Effector CD4-positive, alpha-beta T cell (primary cell): Measurements from ENCODE around the gene FAM151A.

Experiments used
- DNase-seq: peaks from one replicate; pipeline ENCODE4 v3.0.0-alpha.2; 2020

The FAM151A gene

DNA sequence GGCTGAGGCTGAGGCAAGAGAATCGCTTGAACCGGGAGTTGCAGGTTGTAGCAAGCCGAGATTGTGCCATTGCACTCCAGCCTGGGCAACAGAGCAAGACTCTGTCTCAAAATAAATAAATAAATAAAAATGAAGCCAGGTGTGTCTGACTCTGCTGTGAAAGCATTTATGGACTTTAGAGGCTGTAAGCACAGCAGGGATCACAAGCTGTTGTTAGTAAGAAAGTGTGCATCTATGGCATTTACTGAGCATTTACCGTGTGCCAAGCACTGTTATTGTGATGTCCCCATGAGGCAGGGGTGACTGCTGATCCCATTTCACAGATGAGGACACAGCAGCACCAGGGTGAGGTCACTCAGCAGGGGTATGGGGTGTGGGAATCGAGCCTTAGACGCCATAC, 20.1 kb downstream of the FAM151A start:
- no peak for DNase-seq

DNA sequence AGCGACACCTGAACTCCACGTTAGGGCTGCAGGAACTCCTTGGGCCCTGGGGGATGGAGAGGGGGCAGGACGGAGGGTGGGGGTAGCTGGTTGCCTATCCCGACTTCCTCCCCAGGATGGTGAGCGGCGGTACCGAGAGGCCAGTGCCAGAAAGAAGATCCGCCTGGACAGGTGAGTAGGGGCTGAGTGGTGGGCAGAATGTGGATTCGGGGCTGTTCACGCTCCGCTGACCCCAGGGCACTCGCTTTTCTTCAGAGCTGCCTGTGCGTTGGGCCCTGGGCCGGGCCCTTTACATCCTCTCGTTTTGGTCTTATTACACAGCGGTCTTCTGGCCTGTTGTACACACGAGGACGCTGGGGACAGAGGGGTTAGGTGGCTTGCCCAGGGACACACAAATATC, 20.8 kb downstream of the FAM151A start:
- no peak for DNase-seq

- DNase-seq = no peak
These were observed 21.6 kb downstream of the FAM151A start for GRCh38 chr1:54601730-54602129.

DNA sequence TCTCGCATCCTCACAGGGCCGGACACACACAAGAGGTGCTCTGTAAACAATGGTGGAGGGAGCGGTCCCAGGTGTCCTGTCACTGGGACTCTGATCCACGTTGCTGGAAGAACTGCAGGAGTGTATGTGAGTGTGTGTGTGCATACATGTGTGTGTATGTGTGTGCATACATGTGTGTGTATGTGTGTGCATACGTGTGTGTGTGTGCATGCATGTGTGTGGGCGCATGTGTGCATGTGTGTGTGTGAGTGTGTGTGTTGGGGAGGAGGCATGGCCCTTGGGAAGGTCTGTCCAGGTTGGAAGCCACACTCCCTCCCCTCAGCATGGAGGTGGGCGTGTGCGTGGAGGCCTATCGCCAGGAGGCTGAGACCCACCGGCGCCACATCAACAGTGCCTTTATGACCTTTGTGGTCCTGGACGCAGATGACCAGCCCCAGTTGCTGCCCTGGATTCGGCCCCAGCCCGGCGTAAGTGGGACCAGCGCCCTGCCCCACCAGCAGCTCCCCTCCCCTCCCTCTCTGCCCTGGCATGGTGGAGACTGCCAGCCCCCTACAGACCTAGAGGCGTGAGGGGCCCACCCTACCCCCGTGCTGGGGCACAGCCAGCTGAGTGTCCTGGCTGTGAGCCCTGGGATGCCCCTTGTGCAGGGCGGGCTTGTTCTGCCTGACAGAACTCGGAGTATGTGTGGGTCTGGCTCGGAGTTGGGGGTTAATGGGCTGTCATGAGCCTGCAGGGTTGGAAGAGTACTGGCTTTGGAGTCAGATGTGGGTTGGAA, 22.2 kb downstream of the FAM151A start:
- no peak for DNase-seq

DNA sequence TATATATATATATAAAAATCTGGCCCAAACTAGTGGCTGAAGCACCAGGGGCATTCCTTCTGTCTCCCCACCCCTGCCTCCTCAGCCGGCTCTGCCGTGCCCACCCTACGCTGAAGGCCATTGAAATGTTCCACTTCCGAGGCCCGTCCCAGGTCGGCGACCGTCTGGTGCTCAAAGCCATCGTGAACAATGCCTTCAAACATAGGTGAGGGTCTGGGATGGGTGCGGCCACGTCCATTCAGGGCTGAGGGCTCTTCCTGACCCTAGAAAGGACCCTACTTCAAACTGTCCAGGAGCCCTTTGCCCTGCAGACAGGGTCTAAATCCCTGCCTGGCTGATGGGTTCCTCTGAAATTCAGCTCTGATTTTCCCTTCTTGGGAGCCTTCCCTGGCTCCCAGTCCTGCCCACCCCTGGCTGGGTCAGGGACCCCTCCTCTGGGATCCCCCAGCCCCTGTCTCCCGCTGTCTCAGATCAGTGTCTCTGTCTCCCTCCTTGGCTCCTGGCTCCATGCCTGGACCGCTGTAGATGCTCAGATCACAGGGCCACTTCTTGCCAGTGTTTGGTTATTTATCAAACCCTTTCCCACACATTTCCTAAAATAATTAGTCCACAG, 24.0 kb downstream of the FAM151A start:
- no peak for DNase-seq

GRCh38 chr1:54597455-54598030, 25.8 kb downstream of the FAM151A start:
- DNase-seq = no peak

- DNase-seq = no peak
These were observed 26.6 kb downstream of the FAM151A start for GRCh38 chr1:54596756-54597155.

DNA sequence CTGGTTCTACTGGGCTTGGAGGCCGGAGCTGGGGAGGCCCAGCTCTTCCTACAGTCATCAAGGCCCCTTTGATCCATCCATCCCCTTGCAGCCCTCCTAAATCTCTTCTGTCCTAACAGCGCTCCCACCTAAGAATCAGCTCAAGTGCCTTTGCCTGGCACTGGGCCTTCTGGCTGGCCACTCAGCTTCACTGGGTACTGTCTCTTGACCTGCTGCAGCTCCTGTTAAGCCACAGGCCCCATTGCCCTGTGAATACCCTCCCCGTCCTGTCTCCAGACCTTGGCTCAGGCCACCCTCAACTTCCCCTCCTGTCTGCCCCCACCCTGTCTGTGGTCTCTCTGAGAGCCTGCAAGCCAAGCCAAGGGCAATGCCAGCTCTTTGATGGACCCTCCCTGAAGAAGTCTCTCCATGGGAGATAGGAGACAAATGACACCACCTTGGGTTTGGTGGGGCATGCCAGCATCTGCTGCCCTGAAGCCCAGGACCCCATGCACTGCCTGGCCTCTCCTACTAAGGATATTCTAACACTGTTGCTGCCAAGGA, 27.3 kb downstream of the FAM151A start:
- DNase-seq = no peak

GRCh38 chr1:54594463-54594862, 28.9 kb downstream of the FAM151A start:
- no peak for DNase-seq

- no peak for DNase-seq
These were observed 29.7 kb downstream of the FAM151A start for GRCh38 chr1:54593571-54594160.

- no peak for DNase-seq
These were observed 32.1 kb downstream of the FAM151A start for GRCh38 chr1:54591127-54591756.

- DNase-seq = no peak
These were observed 34.9 kb downstream of the FAM151A start for GRCh38 chr1:54588377-54588776.

- DNase-seq = no peak
These were observed 37.9 kb downstream of the FAM151A start for GRCh38 chr1:54585181-54586066.

GRCh38 chr1:54584575-54584974, 38.8 kb downstream of the FAM151A start:
- no peak for DNase-seq

DNA sequence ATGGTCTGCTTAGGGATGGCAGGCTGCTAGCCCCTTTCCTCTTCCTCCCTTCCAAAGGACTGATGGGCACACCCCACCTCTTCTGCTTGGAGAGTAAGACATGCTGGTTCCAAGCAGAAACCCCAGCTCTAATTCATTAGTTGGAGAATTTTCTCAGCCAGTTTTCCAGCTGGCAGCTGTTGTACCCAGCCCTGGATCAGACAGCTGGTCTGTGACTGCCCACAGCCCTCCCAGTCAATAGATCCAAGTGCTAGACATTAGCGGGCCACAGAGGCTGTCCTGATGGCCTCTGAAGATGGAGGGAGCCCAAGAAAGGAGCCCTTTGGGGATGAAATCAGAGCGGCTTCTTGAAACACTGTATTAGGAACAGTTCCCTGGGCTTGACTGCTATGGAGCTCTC, 39.5 kb downstream of the FAM151A start:
- DNase-seq = no peak

GRCh38 chr1:54583307-54583686, 40.0 kb downstream of the FAM151A start:
- no peak for DNase-seq

- DNase-seq = no peak
These were observed 40.6 kb downstream of the FAM151A start for GRCh38 chr1:54582566-54583306.

DNA sequence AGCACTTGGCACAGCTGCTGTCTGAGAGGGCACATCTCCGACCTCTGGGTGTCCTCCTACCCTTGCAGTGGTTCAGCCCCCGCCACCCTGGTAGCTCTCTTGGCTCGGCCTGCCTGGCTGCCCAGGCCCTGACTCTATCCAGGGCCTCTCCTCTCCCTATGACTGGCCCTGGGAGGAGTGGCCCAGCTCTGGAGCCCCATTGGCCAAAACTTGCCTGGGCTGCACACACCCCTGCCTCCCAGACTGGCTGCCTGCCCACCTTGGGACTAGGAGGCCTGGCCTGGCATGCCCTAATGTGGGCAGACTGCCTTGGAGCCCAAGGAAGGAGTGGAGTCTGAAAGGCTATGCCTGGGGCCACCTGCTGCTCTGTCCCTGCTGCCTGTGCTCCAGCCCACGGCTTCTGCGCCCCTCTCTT, 41.7 kb downstream of the FAM151A start:
- DNase-seq = no peak

GRCh38 chr1:54580856-54581550, 42.3 kb downstream of the FAM151A start:
- no peak for DNase-seq

GRCh38 chr1:54579337-54579781, 44.0 kb downstream of the FAM151A start:
- no peak for DNase-seq

GRCh38 chr1:54577612-54578011, 45.7 kb downstream of the FAM151A start:
- DNase-seq = no peak
